HG02678 (cell line): ENCODE results near the gene HOXC12.

Experiments
- ATAC-seq: cut with Tn5 transposase; IDR thresholded peaks from one replicate; pipeline ENCODE4 v1.9.1; 2021; ENCODE audit warnings: mild to moderate bottlenecking, moderate library complexity; ENCODE audit not compliant: unreplicated experiment

The HOXC12 gene

GRCh38 chr12:53940443-53941014 is 14.2 kb upstream of the HOXC12 start:
- no peak for ATAC-seq

GRCh38 chr12:53941187-53941586 is 13.5 kb upstream of the HOXC12 start:
- ATAC-seq: no peak

- no peak for ATAC-seq
Observed at GRCh38 chr12:53941750-53942149, 13.0 kb upstream of the HOXC12 start.

GRCh38 chr12:53942467-53942997 is 12.2 kb upstream of the HOXC12 start:
- ATAC-seq: no peak

GRCh38 chr12:53944209-53944608 is 10.5 kb upstream of the HOXC12 start:
- no peak for ATAC-seq

GRCh38 chr12:53944907-53945847 is 9.5 kb upstream of the HOXC12 start:
- no peak for ATAC-seq

GRCh38 chr12:53947743-53948142 is 7.0 kb upstream of the HOXC12 start:
- no peak for ATAC-seq

GRCh38 chr12:53948650-53949593 is 5.8 kb upstream of the HOXC12 start:
- no peak for ATAC-seq

- no peak for ATAC-seq
Observed at GRCh38 chr12:53949631-53950436, 4.9 kb upstream of the HOXC12 start.

GRCh38 chr12:53950437-53950773 is 4.3 kb upstream of the HOXC12 start:
- no peak for ATAC-seq

- ATAC-seq: no peak
Observed at GRCh38 chr12:53950789-53951576, 3.7 kb upstream of the HOXC12 start.

- no peak for ATAC-seq
Observed at GRCh38 chr12:53951577-53952334, 2.9 kb upstream of the HOXC12 start.

GRCh38 chr12:53952335-53952694 is 2.4 kb upstream of the HOXC12 start:
- no peak for ATAC-seq

GRCh38 chr12:53952871-53953734 is 1.6 kb upstream of the HOXC12 start:
- ATAC-seq: no peak

- no peak for ATAC-seq
Observed at GRCh38 chr12:53953831-53954693, 641 bp upstream of the HOXC12 start.

GRCh38 chr12:53955036-53955775 is 503 bp downstream of the HOXC12 start:
- ATAC-seq: no peak
